Activated CD4-positive, alpha-beta T cell treated with anti-CD3 and anti-CD28 coated beads, Interleukin-2, amount 50 U/mL, for 1 hour (primary cell): ENCODE measurements around the gene ATOSA.

ENCODE experiments used
- DNase-seq: peaks from one replicate; pipeline ENCODE4 v3.0.0-alpha.2; 2020

The ATOSA gene

DNA sequence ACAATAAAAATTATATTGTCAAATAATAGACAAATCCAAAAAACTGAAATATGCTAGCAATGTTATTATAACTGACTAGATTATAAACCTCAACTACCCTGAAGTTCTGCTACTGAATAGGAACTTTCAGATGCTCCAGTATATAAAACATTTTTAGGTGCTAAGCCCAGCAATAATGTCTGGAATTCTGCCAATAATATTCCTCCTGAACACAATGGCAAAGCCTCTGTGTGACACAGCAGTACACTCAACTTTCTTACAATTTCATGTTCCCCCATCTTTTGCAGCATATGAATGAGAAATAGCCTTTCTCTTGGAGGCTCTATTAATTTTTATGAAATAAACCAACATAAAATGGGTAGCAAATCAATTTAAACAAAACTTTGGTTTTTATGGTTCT is 29.5 kb downstream of the ATOSA start:
- no peak for DNase-seq

GRCh38 chr15:52645916-52646315 is 33.3 kb downstream of the ATOSA start:
- no peak for DNase-seq

DNA sequence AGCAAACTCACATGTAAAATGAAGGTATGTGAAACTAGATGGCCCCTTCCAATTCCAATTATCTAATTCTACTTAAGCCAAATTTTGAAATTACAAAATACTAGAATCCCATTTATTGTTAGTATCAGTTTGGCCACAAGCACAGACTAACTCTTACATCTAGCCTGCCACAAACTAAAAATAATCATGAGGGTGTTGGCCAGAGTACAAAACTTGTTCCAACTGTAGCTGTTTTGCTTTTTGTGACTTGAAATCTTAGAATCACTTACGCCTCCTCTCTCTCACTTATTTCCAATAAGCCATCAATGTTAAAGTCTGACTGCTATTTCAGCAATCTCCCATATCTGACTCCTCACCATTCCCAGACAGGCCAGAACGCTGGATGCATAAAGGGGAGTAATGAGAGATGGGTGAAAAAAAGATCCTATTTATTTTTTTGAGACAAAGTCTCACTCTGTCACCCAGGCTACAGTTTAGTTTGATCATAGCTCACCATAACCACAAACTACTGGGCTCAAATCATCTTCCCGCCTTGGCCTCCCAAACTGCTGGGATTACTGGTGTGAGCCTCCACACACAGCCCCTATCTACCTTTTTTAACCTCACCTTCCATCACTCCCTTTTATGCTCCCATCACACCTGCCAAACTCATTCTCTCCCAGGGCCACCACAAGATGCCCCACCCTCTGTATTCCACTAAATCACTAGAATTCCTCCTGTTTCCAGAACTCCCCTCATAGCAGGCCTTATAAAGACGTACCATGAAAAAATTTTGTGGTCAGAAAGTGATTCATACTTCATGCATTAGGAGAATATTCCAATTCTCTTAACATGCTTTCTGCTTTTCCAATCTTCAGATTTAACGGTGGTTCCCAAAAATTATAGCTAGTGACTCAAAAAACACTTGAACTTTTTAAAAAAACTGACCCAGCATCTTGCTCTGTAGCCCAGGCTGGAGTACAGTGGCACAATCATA is 36.5 kb downstream of the ATOSA start:
- DNase-seq: no peak

GRCh38 chr15:52636459-52636858 is 42.7 kb downstream of the ATOSA start:
- no peak for DNase-seq

DNA sequence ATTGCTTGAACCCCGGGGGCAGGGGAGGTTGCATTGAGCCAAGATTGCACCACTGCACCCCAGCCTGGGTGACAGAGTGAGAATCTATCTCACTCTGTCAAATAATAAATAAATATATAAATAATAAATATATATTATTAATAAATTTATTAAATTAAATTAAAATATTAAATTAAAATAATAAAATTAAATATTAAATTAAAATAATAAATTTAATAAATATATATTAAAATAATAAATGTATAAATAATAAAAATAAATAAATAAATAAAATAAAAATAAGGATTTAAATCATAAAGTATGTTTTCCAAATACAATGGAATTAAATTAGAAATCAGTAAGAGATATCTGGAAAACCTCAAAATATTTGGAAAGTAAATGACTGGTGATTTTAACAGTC is 43.3 kb downstream of the ATOSA start:
- DNase-seq: no peak
